ENCODE results near the gene XPOT.

XPOT gene

DNA sequence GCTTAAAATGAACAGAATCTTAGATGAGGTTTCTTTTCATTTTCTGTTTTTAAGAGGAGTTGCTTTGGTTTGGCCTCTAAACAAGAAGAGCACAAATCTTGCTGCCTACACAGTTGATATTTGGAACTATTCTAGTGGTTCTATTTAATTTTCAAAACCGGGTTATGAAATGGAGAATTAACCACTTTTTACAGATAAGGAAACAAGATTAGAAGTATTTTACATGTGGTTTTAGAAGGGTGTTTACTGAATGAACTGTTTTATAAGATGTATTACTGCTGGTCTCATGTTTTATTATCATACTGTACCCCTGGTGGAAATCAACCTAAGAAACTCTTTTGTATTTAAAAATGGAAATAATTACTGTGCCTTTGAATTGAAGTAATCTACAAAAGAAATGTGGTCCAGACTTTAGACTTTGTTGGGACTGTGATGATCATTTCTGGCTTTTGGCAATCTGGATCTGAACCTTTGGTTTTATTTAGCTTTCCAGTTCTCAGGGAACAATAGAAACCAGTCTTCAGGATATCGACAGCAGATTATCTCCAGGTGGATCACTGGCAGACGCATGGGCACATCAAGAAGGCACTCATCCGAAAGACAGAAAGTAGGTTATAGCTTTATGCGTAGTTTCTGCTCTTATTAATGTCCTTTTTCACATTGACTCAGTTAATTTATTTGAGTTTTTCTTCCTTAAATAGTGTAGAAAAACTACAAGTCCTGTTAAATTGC, 91.0 kb downstream of the XPOT start:
- Histone ChIP-seq H3F3A (ENCODE audit: insufficient read depth, low read length) (no peaks in the 10 kb centered on the region), H2AFZ (ENCODE audit: low read length) (no peak overlapping the region), H4K20me1 (ENCODE audit: insufficient read depth, low read length) (no peaks in the 10 kb centered on the region), H3K4me3 (ENCODE audit: low read depth, low read length, poor library complexity, severe bottlenecking) (no peak overlapping the region), H3K9me2 (ENCODE audit: low read depth, low read length) (no peaks in the 10 kb centered on the region), H3K27ac (ENCODE audit: low read depth, low read length, poor library complexity, severe bottlenecking) (no peak overlapping the region), H3K36me3 (ENCODE audit: insufficient read depth, low read length) (peaks cover 87% of the 10 kb centered on the region), H3K27me3 (ENCODE audit: insufficient read depth, low read length) (no peaks in the 10 kb centered on the region), H3K9ac (ENCODE audit: low read length) (no peak overlapping the region), H3K4me2 (ENCODE audit: low read length) (no peak overlapping the region), H3K79me2 (ENCODE audit: insufficient read depth, low read length) (no peaks in the 10 kb centered on the region), H3K4me1 (ENCODE audit: insufficient read depth, low read length, severe bottlenecking) (no peaks in the 10 kb centered on the region), H3K9me3 (ENCODE audit: low read length) (no peaks in the 10 kb centered on the region)
- TF ChIP-seq, protein P1, sequence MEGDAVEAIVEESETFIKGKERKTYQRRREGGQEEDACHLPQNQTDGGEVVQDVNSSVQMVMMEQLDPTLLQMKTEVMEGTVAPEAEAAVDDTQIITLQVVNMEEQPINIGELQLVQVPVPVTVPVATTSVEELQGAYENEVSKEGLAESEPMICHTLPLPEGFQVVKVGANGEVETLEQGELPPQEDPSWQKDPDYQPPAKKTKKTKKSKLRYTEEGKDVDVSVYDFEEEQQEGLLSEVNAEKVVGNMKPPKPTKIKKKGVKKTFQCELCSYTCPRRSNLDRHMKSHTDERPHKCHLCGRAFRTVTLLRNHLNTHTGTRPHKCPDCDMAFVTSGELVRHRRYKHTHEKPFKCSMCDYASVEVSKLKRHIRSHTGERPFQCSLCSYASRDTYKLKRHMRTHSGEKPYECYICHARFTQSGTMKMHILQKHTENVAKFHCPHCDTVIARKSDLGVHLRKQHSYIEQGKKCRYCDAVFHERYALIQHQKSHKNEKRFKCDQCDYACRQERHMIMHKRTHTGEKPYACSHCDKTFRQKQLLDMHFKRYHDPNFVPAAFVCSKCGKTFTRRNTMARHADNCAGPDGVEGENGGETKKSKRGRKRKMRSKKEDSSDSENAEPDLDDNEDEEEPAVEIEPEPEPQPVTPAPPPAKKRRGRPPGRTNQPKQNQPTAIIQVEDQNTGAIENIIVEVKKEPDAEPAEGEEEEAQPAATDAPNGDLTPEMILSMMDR (IDR thresholded peaks at IDR 0.05; ENCODE audit: low read length), result no peak
- no peak for TF ChIP-seq EZH2 (IDR thresholded peaks at IDR 0.05; ENCODE audit: borderline replicate concordance, low read length)

DNA sequence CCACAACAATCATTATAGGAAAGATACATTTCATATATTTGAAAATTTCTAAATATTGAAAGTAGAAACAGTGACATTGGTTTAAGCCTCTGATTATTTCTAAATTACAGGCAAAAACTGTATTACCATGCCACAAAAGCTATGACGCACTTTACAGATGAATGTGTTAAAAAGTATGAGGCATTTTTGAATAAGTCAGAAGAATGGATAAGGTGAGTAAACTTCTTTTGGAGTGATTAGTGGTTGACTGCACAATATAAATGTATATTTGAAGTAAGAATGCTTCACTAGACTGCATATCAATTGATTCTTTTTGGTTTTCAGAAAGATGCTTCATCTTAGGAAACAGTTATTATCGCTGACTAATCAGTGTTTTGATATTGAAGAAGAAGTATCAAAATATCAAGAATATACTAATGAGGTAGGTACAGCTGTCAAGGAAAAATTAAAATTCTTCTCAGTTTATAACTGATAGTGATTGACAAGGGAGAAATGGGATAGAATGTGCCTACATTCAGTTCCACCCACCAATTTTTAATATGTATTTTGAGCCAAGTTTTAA, 92.7 kb downstream of the XPOT start:
- no peaks in the 10 kb centered on the region for H3K79me2 ChIP-seq (ENCODE audit: insufficient read depth, low read length)
- H3K4me3 ChIP-seq (ENCODE audit: low read depth, low read length, poor library complexity, severe bottlenecking), result no peak overlapping the region
- no peak overlapping the region for H3K4me2 ChIP-seq (ENCODE audit: low read length)
- no peaks in the 10 kb centered on the region for H3K9me2 ChIP-seq (ENCODE audit: low read depth, low read length)
- no peaks in the 10 kb centered on the region for H3K9me3 ChIP-seq (ENCODE audit: low read length)
- no peaks in the 10 kb centered on the region for H4K20me1 ChIP-seq (ENCODE audit: insufficient read depth, low read length)
- H3K4me1 ChIP-seq (ENCODE audit: insufficient read depth, low read length, severe bottlenecking), result no peaks in the 10 kb centered on the region
- no peak overlapping the region for H2AFZ ChIP-seq (ENCODE audit: low read length)
- no peak overlapping the region for H3K9ac ChIP-seq (ENCODE audit: low read length)
- no peaks in the 10 kb centered on the region for H3K27me3 ChIP-seq (ENCODE audit: insufficient read depth, low read length)
- TF ChIP-seq EZH2 (IDR thresholded peaks at IDR 0.05; ENCODE audit: borderline replicate concordance, low read length), result no peak
- TF ChIP-seq, protein P1 (IDR thresholded peaks at IDR 0.05; ENCODE audit: low read length), result no peak
- no peak overlapping the region for H3K27ac ChIP-seq (ENCODE audit: low read depth, low read length, poor library complexity, severe bottlenecking)
- H3F3A ChIP-seq (ENCODE audit: insufficient read depth, low read length), result no peaks in the 10 kb centered on the region
- peaks cover 85% of the 10 kb centered on the region for H3K36me3 ChIP-seq (ENCODE audit: insufficient read depth, low read length)

DNA sequence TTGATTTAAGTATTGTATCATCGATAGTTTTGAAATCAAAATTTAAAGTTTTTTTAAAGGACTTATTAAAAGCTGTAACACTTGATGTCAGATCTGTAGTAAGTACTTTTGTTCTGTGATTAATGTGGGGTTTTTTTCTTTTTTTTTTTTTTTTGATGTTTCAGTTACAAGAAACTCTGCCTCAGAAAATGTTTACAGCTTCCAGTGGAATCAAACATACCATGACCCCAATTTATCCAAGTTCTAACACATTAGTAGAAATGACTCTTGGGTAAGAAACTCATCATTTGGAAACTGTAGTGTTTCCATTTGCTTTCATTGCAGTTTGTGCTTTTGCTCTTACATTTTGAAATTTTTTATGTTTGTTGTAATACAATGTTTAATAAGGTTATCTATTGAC, 93.3 kb downstream of the XPOT start:
- no peak overlapping the region for H3K27ac ChIP-seq (ENCODE audit: low read depth, low read length, poor library complexity, severe bottlenecking)
- H3K9me3 ChIP-seq (ENCODE audit: low read length), result no peaks in the 10 kb centered on the region
- no peak overlapping the region for H3K9ac ChIP-seq (ENCODE audit: low read length)
- H3K4me2 ChIP-seq (ENCODE audit: low read length), result no peak overlapping the region
- no peaks in the 10 kb centered on the region for H3K9me2 ChIP-seq (ENCODE audit: low read depth, low read length)
- no peaks in the 10 kb centered on the region for H3K27me3 ChIP-seq (ENCODE audit: insufficient read depth, low read length)
- H3K4me3 ChIP-seq (ENCODE audit: low read depth, low read length, poor library complexity, severe bottlenecking), result no peak overlapping the region
- peaks cover 83% of the 10 kb centered on the region for H3K36me3 ChIP-seq (ENCODE audit: insufficient read depth, low read length)
- no peaks in the 10 kb centered on the region for H3F3A ChIP-seq (ENCODE audit: insufficient read depth, low read length)
- no peak for TF ChIP-seq EZH2 (IDR thresholded peaks at IDR 0.05; ENCODE audit: borderline replicate concordance, low read length)
- TF ChIP-seq, protein P1 (IDR thresholded peaks at IDR 0.05; ENCODE audit: low read length), result no peak
- H3K79me2 ChIP-seq (ENCODE audit: insufficient read depth, low read length), result no peaks in the 10 kb centered on the region
- no peaks in the 10 kb centered on the region for H4K20me1 ChIP-seq (ENCODE audit: insufficient read depth, low read length)
- H3K4me1 ChIP-seq (ENCODE audit: insufficient read depth, low read length, severe bottlenecking), result no peaks in the 10 kb centered on the region
- H2AFZ ChIP-seq (ENCODE audit: low read length), result no peak overlapping the region

Measured in OCI-LY1 (cell line).